NCI-H1694 (cell line): Measurements from ENCODE around the gene RPP30.
"Not testable (repeated sequence)": the region's sequence is repeated elsewhere in the genome, so short reads cannot be mapped to it uniquely, and the experiment has no call there.

Experiments
- DNase-seq: peaks from one replicate; lab custom pipeline; 2025; lab: John Stamatoyannopoulos, UW

The RPP30 gene

DNA sequence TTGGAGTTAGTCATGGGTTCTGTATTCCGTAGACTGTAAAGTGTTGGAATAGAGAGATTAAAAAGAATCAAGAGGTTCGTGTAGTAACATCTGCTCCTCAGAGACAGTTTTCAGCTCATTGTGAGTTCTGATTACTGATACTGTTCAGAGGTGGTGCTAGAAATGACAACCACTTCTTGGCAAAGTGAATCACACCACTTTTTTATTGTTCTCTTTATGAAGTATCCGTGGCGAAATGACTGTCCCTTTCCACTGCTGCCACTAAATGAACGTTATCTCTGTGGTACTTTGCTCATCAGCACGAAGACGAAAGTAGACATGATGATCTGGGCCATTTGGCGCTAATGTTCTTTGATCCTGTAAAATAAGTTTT, 860 bp downstream of the RPP30 start:
- no peak for DNase-seq

DNA sequence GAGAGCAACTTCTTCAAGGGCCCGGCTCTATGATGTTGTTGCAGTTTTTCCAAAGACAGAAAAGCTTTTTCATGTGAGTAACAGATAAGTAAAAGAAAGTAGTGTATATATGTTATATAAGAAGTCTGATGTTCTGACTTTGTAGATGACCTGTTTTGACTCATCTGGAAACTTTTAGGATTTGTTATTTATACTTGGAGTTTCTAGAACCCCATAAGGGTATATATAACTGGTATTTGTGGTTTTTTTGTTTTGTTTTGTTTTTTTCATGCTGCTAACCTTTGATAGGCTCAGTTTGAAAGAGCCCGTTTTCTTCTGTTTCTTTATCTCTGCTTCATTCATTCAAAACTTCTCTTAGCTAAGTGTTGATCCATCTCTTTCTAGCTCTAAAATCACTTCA, 7.3 kb downstream of the RPP30 start:
- DNase-seq: no peak

DNA sequence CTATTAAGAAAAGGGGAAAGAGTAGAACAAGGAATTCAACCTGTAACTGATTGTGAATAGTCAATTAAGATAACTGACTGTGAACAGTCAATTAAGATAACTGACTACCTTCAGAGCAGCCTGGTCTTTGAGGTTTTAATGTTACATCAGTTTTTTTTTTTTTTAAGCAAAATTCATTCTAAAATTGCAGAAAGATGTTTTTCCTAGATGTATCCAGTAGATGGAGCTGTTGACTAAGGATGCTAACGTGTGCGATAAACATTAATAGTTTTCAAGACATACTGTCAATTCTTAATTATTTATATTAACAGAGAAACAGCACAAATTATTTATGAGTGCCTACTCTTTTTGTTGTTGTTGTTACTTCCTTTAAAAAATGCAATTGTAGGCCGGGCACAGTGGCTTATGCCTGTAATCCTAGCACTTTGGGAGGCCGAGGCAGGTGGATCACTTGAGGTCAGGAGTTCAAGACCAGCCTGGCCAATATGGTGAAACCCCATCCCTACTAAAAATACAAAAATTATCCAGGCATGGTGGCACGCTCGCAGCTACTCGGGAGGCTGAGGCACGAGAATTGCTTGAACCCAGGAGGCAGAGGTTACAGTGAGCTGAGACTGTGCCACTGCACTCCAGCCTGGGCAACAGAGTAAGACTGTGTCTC, 8.4 kb downstream of the RPP30 start:
- DNase-seq: peak; percentile 18

DNA sequence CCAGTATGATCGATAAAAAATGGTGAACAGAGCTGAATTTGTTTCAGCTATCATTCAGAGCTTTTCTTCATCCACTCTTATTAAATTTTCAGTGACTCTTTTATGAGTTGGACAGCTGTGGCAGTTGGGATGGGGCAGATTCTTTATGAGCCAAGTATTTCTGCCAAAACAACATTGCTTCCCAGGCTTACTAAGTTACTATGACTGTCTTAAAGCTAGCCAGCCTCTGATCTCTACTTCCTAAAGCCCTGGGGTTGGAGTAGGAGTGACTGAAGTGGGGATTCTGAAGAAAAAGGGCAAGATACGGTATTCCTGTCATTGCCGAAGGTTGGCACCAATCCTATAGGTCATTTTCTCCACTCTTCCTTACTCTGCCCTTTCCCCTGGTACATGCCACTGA, 12.7 kb downstream of the RPP30 start:
- no peak for DNase-seq

DNA sequence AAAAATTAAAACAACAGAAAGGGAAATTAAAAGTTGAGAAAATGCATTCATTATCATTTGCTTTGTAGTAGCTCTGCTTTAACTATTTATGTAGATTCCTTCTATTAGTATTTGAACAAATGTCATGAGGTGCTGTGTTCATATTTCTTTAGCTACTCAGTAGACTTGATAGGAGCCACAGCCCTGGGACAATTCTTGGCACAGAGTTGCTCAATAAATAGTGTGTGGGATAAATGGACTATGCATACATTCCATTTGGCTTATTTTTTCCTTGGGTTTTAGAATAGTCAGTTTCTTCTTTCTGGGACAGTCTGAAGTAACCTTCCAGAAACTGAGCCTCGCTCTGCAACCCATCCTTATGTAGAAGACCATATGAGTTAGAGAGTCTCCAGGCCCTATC, 13.4 kb downstream of the RPP30 start:
- no peak for DNase-seq

DNA sequence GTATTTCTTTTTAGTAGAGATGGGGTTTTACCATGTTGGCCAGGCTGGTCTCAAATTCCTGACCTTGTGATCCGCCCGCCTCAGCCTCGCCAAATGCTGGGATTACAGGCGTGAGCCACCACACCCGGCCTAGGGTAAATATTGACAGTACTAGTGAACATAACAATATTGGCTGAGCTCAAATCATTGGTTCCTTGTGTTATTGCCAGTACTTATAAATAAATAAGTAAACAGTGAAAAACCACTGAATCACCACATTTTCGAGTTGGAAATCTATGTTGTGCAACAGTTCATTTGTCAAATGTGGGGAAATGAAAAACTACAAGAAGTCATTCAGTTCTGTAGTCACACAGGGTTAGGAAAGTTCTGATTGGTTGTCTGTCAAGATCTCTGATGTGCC, 15.8 kb downstream of the RPP30 start:
- DNase-seq: no peak

DNA sequence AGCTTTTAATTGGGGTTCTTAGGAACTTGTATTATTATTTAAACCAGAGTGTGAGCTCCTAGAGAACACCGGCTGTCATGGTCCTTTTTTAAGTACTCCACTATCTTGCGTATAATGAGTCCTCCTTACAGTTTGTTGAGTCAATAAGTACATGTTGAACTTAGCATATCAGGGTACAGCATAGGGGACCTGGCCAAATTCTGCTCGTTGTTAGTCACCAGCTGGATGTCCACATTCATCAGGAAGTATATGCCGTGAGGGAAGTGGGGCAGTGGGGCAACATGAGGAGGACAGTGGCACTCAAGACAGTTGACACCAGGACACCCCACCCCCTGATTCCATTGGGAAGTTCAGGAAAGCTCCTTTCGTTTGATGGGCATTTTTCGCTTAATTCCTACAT, 16.6 kb downstream of the RPP30 start:
- DNase-seq: no peak

DNA sequence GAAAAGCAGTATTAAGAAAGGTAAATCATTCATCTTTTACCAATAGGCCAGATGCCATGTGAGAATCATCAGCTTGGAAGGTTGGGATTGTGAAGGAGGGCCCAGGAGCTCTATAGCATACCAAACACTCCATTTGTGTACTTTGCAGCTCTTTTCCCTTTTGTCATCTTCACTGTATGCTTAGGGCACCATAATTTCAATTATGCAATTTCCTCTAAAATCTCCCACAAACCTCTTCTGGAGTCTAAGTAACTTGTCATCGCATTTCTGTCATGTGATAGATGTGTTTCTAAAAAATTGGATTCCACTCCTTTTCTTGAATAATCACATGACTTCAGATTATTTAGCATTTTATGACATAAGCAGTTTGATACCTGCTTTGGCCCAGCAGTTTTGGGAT, 17.9 kb downstream of the RPP30 start:
- DNase-seq: no peak

DNA sequence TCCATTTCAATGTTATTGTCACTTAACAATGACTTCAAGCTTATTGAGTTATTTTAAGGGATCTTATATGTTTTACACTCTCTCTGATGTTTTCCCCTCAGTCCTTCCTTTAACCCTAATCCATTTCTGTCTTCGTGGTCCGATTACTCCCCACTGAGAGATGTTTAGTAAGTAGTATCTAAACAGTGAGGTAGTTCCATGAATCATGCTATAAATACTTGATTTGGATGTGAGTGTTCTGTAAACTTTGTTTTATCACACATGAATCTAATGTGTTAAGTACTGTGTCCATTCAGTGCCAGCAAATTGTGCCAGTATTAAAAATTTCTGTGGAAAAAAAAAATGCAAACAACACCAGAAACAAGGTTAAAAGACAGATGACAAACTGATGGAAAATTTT, 18.6 kb downstream of the RPP30 start:
- DNase-seq: no peak

DNA sequence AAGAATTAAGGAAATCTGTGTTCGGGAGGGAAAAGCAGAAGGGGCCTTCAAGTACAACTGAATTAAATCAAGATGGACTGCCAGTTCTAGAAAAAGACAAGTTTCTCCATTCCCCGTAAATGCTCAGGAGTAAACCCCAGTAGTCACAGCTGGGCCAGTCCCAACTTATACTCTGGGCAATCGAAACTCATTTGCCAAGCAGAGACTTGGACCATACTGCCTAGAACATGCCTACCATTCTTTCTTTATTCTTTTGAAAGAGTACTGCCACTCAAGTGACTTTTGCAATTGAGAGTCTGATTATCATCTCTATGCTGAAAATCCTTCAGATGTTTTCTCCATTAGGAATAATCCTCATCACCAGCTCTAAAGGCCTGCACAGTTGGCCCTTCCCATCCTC, 21.4 kb downstream of the RPP30 start:
- DNase-seq: no peak

DNA sequence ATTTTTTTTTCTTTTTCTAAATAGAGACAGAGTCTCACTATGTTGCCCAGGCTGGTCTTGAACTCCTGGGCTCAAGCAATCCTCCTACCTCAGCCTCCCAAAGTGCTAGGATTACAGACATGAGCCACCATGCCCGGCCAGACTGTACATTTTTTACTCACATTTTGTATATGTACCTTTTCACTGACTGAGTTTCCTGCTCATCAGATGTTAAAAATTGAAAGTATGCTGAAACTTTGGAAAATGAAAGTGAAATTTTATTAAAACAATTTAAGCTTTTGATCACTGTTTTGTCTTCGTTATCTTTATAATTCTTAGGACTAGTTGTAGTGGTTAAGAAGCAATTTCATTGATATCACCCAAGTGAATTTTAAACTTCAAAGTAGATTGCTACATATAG, 25.1 kb downstream of the RPP30 start:
- not testable (repeated sequence) for DNase-seq

DNA sequence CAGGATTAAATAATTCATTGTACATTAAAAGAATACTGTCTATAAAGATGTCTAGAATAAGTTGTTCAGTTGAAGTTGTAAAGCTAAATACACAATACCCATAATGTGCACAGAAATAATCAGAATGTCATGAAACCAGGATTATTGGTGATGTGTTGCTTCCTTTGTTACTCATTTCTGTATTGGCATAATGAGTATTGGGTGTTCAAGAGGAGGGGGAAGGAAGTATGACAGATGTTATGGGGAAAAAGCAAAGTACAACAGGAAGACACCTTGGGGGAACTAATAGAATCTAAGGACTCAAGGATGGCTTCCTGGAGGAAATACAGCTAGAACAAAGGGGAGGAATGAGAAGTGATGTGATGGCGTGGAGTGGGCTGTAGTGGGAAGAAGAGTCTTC, 34.2 kb downstream of the RPP30 start:
- DNase-seq: no peak

DNA sequence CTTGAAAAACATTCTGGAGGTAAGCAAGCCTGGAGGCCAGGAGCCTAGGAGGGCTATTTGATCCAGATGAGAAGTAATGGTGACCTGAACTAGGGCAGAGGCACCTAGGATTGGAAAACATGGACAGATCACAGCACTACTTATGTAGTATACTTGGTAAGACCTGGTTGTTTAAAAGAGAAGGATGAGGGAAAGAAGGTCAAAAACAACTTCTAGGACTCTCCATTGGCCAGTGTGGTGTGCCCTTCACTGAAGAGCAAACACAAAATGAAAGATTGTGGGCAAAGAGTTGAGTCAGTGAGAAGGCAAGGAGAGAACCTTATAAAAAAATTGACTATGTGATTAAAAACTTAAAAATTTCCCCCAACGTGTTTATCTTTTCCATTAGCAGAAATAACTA, 34.8 kb downstream of the RPP30 start:
- no peak for DNase-seq

DNA sequence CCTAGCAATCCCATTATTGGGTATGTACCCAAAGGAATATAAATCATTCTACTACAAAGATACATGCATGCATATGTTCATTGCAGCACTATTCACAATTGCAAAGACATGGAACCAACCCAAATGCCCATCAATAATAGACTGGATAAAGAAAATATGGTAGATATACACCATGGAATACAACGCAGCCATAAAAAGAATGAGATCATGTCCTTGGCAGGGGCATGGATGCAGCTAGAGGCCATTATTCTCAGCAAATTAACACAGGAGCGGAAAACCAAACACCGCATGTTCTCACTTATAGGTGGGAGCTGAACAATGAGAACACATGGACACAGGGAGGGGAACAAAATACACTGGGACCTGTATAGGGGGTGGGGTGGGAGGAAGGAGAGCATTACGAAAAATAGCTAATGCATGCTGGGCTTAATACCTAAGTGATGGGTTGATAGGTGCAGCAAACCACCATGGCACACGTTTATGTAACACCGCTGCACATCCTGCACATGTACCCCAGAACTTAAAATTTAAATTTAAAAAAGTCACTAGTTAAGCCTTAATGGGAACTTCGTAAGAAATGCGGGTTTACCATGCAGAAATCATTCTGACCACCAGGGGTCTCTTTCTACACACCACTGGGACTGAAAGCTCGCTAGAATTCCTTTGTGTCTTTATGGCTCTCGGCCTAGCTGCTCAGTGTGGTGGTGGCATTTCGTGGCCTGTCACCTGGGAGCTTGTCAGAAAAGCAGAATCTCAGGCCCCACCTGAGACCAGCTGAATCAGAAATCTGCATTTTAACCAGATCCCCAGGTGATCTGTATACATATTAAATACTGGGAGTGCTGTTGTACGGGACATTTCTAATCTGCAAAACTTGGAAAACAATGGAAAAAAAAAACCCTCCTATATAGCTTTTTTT, 39.6 kb downstream of the RPP30 start:
- peak; percentile 73 for DNase-seq

DNA sequence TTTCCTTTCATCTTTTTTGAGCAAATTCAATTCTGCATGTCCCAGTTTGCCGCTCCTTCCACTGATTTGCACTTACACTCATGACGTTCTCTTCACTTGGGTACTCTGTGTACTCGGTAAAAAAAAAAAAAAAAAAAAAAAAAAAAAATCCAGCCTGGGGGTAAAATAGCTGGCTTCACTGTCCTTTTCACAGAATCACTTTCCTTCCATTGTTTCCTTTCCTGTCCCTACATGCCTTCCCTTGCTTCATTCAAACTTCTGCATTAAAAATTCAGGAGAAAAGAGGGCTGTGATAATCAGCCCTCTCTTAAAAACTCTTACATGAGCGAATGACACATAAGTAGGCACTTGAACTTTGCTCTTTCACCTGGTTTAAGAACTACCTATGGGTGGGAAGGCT, 40.4 kb downstream of the RPP30 start:
- DNase-seq: no peak

DNA sequence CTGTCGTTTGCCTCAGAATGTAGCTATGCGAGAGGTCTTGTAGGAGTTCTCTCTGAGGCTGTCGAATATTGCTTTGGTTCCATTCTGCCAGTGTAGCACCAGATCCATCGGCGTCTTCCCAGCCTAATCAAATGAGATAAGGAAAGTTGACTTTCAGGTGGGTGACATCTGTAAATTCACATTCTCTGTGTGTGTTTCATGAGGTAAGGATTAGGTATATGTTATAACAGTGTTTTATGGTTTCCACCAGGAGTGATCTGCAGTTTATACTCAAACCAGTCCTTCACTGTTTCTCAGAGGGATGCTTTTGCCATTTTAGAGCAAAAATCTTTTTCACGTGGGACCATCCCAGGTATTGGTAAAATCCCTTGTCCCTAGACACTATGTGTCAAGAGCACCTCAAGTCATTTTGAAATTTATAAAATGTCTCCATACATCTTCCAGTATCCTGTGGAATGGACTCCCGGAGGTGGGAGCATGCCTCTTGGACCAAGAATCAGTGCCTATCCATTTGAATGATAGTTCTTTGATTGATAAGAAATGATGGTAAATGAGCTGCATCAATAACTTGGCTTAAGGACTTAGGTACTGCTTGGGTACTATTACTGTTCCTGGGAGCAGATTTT, 41.2 kb downstream of the RPP30 start:
- DNase-seq: no peak

DNA sequence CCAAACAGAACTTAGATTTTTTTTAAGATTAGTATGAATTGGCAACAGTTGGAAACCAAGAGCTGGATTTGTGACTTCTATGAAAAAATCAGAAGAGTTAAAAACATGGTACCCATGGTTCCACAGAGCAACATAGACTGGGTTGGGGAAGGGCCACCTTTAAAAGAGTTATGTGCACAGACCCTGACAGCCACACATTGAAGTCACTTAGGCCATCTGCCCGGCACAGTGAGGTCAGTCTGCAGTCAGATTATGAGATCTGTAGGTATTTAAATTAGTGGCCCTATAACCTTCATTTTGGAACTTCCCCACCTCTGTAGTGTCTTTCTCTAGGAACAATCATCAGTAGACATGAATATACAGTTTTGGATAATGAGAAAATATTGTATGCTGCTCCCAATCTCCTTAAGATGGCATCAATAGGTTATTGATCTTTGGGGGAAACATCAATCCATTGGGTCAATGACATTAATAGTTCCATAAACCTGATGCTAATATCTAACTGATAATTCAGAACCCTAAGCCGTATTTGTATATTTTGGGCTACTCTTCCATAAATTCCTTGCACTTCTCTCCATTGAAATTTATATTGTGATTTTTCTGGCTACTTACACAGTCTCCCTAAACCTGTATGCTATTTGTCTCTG, 42.1 kb downstream of the RPP30 start:
- no peak for DNase-seq

DNA sequence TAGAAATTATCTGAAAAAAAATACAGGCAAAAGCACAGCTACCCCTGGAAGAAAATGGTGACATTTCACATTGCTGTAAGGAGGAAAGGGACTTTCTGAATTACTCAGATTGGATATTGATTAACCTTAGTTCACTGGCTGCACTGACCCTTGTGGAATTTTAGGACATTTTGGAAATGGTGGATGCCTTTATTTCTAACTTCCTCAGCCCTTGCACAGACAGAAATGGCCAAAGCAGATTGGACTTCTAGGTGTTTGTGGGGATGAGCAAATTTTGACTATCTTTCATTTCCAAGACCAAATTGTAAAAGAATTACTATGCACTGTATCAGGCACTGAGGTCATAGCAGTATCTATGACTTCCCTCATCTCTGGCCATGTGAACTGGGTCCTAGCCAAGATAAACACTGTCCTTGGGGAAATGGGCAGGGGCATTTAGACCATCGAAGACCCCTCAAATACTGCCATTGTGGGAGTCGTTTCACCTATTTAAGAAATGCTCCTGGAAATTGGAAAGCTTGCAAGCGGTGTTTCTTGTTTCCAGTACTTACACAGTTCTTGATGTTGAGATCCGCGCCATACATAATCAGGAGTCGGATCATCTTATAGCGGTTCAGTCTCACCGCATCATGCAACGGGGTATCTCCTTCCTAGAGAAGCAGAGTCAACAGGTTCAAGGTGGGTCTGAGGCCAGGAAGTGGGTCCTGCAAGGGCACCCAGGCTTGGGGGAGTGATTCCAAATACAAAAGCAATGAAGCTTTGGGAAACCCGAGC, 43.4 kb downstream of the RPP30 start:
- no peak for DNase-seq

DNA sequence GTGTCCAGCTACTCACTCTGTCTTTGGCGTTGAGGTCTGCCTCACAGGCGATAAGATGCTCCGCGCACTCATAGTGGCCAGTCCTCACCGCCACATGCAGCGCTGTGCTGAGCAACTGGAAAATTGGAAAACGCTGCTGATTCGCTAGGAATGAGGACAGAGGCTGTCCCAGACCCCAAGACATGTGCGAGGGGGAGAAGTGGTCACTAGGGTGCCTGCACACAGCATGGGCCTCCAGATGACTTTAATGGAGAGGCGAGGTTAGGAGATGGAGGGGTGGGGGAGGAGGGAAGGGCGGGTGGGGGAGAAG, 43.9 kb downstream of the RPP30 start:
- DNase-seq: no peak

DNA sequence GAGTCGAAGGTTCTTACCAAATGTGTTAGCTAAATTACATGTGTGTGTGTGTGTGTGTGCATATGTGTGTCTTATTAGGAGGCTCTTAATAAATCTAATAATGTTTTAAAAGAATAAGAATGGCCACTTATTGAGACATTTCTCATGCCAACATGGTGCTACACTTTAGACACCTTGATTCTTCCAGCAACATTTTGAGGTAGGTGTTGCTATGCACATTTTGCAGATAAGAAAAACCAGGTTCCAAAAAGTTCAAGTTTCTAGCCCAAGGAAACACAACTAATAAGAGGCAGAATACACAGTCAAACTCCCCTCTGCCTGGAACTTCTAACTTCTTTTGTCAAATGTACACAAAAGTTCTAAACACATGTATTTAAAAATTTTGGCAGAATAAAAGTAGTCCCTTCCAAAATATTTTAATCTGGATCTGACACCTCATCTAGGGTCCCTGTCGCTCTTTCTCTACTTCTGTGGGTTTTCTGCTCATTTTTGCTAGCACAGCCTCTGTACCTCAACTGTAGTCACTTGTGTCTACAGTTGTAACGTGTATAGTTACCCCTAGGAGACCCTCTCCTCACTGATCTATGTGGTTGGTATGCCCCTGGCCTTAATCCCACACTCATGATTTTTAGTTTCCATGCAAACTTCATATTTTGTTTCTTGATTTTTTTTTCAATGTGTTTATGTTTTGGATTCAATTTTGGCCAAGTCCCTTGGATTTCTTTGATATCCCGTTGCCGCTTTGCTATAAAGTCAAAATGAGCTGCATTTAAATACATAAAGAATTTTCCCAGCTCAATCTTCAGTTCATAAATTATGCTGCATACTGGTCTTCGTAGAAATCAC, 44.8 kb downstream of the RPP30 start:
- DNase-seq: no peak
